Adipocyte (in vitro differentiated cells): ENCODE data around the gene F7.

Source experiments
- DNase-seq: peaks from one replicate; pipeline ENCODE4 v3.0.0-alpha.2; 2015; ENCODE audit warnings: low read depth
- H3K27me3 ChIP-seq: replicated peaks from 2 replicates; pipeline ENCODE4 v1.7.0; 2013; ENCODE audit warnings: mild to moderate bottlenecking, low read length, moderate library complexity; ENCODE audit not compliant: control insufficient read depth, insufficient read depth
- H3K36me3 ChIP-seq: 2 replicates; pipeline ENCODE4 v1.7.0; 2013; ENCODE audit warnings: low read length, mild to moderate bottlenecking, moderate library complexity; ENCODE audit not compliant: control insufficient read depth, insufficient read depth, severe bottlenecking
- H3K4me1 ChIP-seq: 2 replicates; pipeline ENCODE4 v1.7.0; 2013; ENCODE audit warnings: mild to moderate bottlenecking, low read length, moderate library complexity; ENCODE audit not compliant: control insufficient read depth, insufficient read depth
- H3K4me3 ChIP-seq: 2 replicates; pipeline ENCODE4 v1.7.0; 2013; ENCODE audit warnings: mild to moderate bottlenecking, low read length, moderate library complexity
- H3K9ac ChIP-seq: 2 replicates; pipeline ENCODE4 v1.7.0; 2013; ENCODE audit warnings: mild to moderate bottlenecking, low read length, moderate library complexity
- H3K9me3 ChIP-seq: 2 replicates; pipeline ENCODE4 v1.7.0; 2013; ENCODE audit warnings: mild to moderate bottlenecking, low read length, moderate library complexity; ENCODE audit not compliant: control insufficient read depth

The F7 gene

GRCh38 chr13:113082198-113083021 is 23.2 kb upstream of the F7 start:
- H3K36me3 ChIP-seq = no peaks in the 10 kb centered on the region
- H3K27me3 ChIP-seq = peaks cover 27% of the 10 kb centered on the region
- no peak overlapping the region for H3K9ac ChIP-seq
- H3K4me1 ChIP-seq = no peaks in the 10 kb centered on the region
- H3K4me3 ChIP-seq = no peak overlapping the region
- no peak for DNase-seq
- H3K9me3 ChIP-seq = no peaks in the 10 kb centered on the region

DNA sequence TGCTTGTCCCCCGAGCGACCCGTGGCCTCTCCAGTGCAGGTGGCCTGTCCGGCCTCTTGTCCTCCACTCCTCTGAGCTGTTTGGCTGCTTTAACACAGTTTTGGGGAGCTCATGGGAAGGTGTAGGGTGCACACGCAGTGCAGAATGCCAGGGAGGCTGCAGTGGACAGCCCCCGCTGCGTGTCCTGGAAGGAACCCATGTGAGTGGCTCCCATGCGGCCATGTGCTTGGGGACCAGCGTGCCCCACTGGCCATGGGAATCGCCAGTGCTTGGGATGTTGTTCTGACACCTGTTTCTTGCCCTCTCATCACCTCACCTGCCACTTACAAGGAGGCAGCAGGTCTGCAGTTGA is 22.6 kb upstream of the F7 start:
- H3K27me3 ChIP-seq = peaks cover 27% of the 10 kb centered on the region
- no peaks in the 10 kb centered on the region for H3K9me3 ChIP-seq
- DNase-seq = no peak
- no peak overlapping the region for H3K4me3 ChIP-seq
- H3K4me1 ChIP-seq = no peaks in the 10 kb centered on the region
- no peaks in the 10 kb centered on the region for H3K36me3 ChIP-seq
- no peak overlapping the region for H3K9ac ChIP-seq

DNA sequence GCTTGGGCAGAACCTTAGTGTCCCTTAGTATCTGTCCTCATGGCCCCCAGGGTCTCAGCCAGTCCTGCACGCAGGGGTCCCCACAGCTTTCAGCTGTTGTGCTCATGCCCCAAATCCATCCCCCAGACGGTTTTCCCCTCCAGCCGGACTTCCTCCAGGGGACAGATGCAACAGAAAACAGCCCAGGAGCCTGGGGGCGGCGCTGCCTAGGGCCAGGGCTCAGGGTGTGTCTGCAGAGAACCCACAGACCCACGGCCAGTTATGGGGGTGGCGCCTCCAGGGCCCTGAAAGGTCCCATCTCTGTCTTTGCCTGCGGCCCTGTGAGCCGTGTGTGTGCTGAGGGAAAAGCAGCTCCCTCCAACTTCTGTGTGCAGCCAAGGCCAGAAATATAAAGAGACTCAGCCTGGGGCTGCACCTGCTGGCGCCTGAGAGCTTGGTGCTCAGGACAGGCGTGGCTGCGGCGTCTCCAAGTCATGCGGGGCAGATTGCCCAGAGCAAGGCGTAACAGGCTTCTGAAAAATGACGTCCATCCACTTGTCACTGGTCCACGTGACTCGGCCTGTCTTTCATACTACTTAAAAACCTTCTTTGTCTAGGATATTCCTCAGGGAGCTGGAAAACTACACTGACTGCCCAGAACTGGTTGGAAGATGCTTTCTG is 22.1 kb upstream of the F7 start:
- Histone ChIP-seq H3K36me3 (no peaks in the 10 kb centered on the region), H3K9me3 (no peaks in the 10 kb centered on the region), H3K4me3 (no peak overlapping the region), H3K4me1 (no peaks in the 10 kb centered on the region), H3K9ac (no peak overlapping the region), H3K27me3 (peaks cover 27% of the 10 kb centered on the region)
- no peak for DNase-seq

- Histone ChIP-seq H3K9me3 (no peaks in the 10 kb centered on the region), H3K27me3 (peaks cover 27% of the 10 kb centered on the region), H3K36me3 (no peaks in the 10 kb centered on the region), H3K4me1 (no peaks in the 10 kb centered on the region), H3K4me3 (no peak overlapping the region), H3K9ac (no peak overlapping the region)
- no peak for DNase-seq
These were observed 21.3 kb upstream of the F7 start for GRCh38 chr13:113084094-113084942.

GRCh38 chr13:113084943-113085540 is 20.5 kb upstream of the F7 start:
- Histone ChIP-seq H3K4me3 (no peak overlapping the region), H3K9me3 (no peaks in the 10 kb centered on the region), H3K27me3 (peaks cover 21% of the 10 kb centered on the region), H3K36me3 (no peaks in the 10 kb centered on the region), H3K4me1 (no peaks in the 10 kb centered on the region), H3K9ac (no peak overlapping the region)
- no peak for DNase-seq

DNA sequence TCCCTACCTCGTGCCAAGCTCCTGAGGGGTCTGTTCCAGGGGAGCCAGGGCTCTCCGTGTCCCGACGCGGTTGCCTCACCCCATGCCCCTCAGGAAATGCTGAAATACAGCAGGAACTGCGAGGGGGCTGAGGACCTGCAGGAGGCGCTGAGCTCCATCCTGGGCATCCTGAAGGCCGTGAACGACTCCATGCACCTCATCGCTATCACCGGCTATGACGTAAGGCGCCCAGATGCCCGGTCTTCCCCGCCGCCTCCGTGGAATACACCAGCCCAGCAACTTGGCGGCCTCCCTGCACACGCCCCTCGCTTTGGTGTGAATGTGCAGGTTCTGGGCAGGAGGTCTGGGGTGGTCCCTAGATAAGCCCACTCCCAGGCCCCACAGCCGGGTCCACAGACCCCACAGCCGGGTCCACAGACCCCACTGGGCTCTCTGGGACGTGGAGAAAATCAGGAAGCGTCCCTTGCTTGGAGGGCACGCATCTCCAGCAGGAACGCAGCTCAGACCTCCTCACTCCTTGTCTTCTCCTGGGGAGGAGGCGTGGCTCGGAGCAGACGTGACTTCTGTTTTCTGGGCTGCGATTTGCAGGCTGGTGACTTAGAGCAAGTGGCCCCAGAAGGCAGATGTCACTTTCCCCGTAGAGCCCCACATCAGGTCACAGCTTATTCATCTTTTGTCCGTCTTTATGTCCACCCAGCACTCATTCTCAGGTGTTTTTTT is 19.4 kb upstream of the F7 start:
- Histone ChIP-seq H3K27me3 (peaks cover 12% of the 10 kb centered on the region), H3K9ac (no peak overlapping the region), H3K9me3 (no peaks in the 10 kb centered on the region), H3K4me3 (no peak overlapping the region), H3K4me1 (no peaks in the 10 kb centered on the region), H3K36me3 (no peaks in the 10 kb centered on the region)
- DNase-seq = no peak

DNA sequence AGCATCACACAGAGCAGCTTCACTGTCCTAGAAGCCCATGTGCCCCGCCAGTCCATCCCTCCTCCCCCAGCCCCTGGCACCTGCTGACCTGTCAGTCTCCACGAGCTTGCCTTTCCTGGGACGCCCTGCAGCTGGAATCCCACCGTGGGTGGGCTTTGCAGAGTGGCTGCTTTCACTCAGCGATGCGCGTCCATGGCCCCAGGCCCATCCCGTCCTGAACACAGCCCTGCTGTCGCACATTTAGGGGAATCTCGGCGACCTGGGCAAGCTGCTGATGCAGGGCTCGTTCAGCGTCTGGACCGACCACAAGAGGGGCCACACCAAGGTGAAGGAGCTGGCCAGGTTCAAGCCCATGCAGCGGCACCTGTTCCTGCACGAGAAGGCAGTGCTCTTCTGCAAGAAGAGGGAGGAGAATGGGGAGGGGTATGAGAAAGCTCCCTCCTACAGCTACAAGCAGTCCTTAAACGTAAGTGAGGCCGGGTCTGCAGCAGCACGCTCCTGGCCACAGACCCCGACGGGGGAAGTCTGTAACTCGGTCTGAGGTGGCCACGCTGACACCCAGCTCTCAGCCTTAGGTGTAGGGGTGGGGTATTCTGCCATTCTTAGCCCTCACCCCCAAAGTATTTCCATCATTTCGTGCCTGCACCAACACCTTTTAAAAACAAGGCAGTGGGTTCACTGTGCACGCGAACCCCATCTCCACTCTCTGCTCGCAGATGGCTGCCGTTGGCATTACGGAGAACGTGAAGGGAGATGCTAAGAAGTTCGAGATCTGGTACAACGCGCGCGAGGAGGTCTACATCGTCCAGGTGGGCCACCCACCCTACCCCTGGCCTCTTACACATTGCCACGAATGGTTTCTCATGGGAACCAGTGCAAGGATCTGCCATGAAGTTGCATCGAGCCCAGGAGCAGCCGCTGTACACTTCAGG is 18.3 kb upstream of the F7 start:
- peaks cover 4% of the 10 kb centered on the region for H3K27me3 ChIP-seq
- H3K9me3 ChIP-seq = no peaks in the 10 kb centered on the region
- no peak for DNase-seq
- no peaks in the 10 kb centered on the region for H3K36me3 ChIP-seq
- H3K4me3 ChIP-seq = no peak overlapping the region
- no peaks in the 10 kb centered on the region for H3K4me1 ChIP-seq
- no peak overlapping the region for H3K9ac ChIP-seq

- DNase-seq = no peak
- no peaks in the 10 kb centered on the region for H3K4me1 ChIP-seq
- H3K36me3 ChIP-seq = no peaks in the 10 kb centered on the region
- H3K9me3 ChIP-seq = no peaks in the 10 kb centered on the region
- peaks cover 8% of the 10 kb centered on the region for H3K27me3 ChIP-seq
- H3K9ac ChIP-seq = no peak overlapping the region
- no peak overlapping the region for H3K4me3 ChIP-seq
These were observed 17.5 kb upstream of the F7 start for GRCh38 chr13:113087923-113088690.

DNA sequence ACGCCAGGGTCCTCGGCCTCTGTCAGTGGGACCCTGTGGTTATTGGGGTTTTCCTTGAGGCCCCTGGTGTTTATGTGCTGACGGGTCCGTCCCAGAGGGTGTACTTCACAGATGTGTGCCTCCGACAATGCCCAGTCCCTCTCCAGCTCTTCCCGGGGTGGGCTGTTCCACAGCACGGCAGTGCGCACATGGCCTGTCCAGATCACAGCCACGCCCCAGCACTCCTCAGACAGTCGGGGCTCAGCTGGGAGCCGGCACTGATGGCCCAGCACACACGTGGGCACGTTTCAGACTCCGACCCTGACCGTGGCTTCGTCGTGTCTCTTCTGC is 16.9 kb upstream of the F7 start:
- no peak for DNase-seq
- Histone ChIP-seq H3K9ac (no peak overlapping the region), H3K4me3 (no peak overlapping the region), H3K9me3 (no peaks in the 10 kb centered on the region), H3K27me3 (peaks cover 13% of the 10 kb centered on the region), H3K4me1 (no peaks in the 10 kb centered on the region), H3K36me3 (no peaks in the 10 kb centered on the region)
